HCT116 (cell line): ENCODE measurements around the gene FBXO46. TPM values are rescaled to one million over a fixed set of nuclear protein-coding genes. Genes with fewer than 3 reads are reported as not detected.
A peak's percentile ranks its signal among the peaks of the same experiment; 100 is the strongest.

ENCODE experiments used
- ATAC-seq: fragments of 200-7000 bp; cut with Tn5 transposase; 2 replicates; pipeline ENCODE4 v1.9.1; 2020; ENCODE audit warnings: mild to moderate bottlenecking, moderate library complexity
- BruUV-seq: library from RNA; stranded (reverse); fragments of 400-500 nt; replicated peaks from 2 replicates; lab custom pipeline; 2021; lab: Mats Ljungman, UMichigan
- CTCF ChIA-PET: fragments of 300-600 bp; sonication (Branson Sonifier 250); formaldehyde crosslinking; loops from one replicate; lab custom pipeline; 2021; ENCODE audit warnings: antibody characterized with exemption; lab: Charles Lee
- POLR2A ChIA-PET: fragments of 300-600, 350-600 bp; sonication (Branson Sonifier 250); formaldehyde crosslinking; loops from one replicate; lab custom pipeline; 2021; ENCODE audit warnings: antibody characterized with exemption; lab: Charles Lee
- RAD21 ChIA-PET, 2 experiments: fragments of 300-600 bp; sonication (Branson Sonifier 250); formaldehyde crosslinking; loops; one replicate each; lab custom pipeline; 2023; ENCODE audit warnings: low total read pairs in 2 of 2; ENCODE audit not compliant: uncharacterized antibody in 2 of 2, unreplicated experiment in 2 of 2, low non-redundant PET in 1 of 2; lab: Charles Lee
- DNase-seq: peaks from one replicate; pipeline ENCODE4 v3.0.0-alpha.2; 2010; ENCODE audit warnings: low read depth, low spot score
- H2AFZ ChIP-seq: fragments of 200-600 bp; shearing (Covaris generic), sonication (generic); 2 replicates; pipeline ENCODE4 v1.6.1; 2017; ENCODE audit warnings: low read depth, mixed run types, mixed read lengths, antibody characterized with exemption, low read length; ENCODE audit not compliant: poor library complexity, severe bottlenecking
- H3K27ac ChIP-seq: 2 replicates; pipeline ENCODE4 v1.5.1; 2012; ENCODE audit warnings: low read depth, low read length
- H3K27me3 ChIP-seq: fragments of 200-600 bp; sonication (generic); 2 replicates; pipeline ENCODE4 v1.6.1; 2016; ENCODE audit warnings: mixed run types, low read length, mixed read lengths; ENCODE audit not compliant: insufficient read depth
- H3K36me3 ChIP-seq, 2 experiments: fragments of 200-500 bp in 1 of 2; fragments of 200-600 bp in 1 of 2; sonication (Bioruptor generic) in 1 of 2; sonication (generic) in 1 of 2; 2 replicates each; pipeline versions ENCODE4 v1.5.1 to v1.6.1; 2014 to 2016; ENCODE audit warnings: low read length in 2 of 2, inconsistent platforms in 1 of 2, mixed read lengths in 1 of 2, mixed run types in 1 of 2; ENCODE audit not compliant: insufficient read depth in 2 of 2, control insufficient read depth in 1 of 2
- H3K4me1 ChIP-seq, 2 experiments: fragments of 200-600 bp in 1 of 2; sonication (generic) in 1 of 2; 2 replicates each; pipeline versions ENCODE4 v1.5.1 to v1.6.1; 2012 to 2017; ENCODE audit warnings: low read length in 2 of 2, inconsistent platforms in 1 of 2, mild to moderate bottlenecking in 1 of 2, mixed read lengths in 1 of 2, mixed run types in 1 of 2, moderate library complexity in 1 of 2; ENCODE audit not compliant: insufficient read depth in 2 of 2, control insufficient read depth in 1 of 2
- H3K4me2 ChIP-seq: fragments of 200-600 bp; sonication (generic); 2 replicates; pipeline ENCODE4 v1.6.1; 2017; ENCODE audit warnings: mixed run types, low read length, mixed read lengths
- H3K4me3 ChIP-seq, 2 experiments: fragments of 200-600 bp in 1 of 2; sonication (generic) in 1 of 2; replicated peaks in 1 of 2; 2 replicates each; pipeline ENCODE4 v1.5.1; 2011 to 2016; ENCODE audit warnings: low read length in 2 of 2, control low read depth in 1 of 2, low read depth in 1 of 2, mild to moderate bottlenecking in 1 of 2, mixed read lengths in 1 of 2, mixed run types in 1 of 2
- H3K79me2 ChIP-seq: fragments of 200-600 bp; sonication (generic); 2 replicates; pipeline ENCODE4 v1.6.1; 2017; ENCODE audit warnings: mild to moderate bottlenecking, mixed run types, low read length, moderate library complexity, mixed read lengths; ENCODE audit not compliant: insufficient read depth
- H3K9ac ChIP-seq: fragments of 200-600 bp; sonication (generic); 2 replicates; pipeline ENCODE4 v1.6.1; 2016; ENCODE audit warnings: low read length, mixed read lengths
- H3K9me2 ChIP-seq: fragments of 200-600 bp; sonication (generic), shearing (Covaris generic); 2 replicates; pipeline ENCODE4 v1.6.1; 2017; ENCODE audit warnings: mixed run types, mild to moderate bottlenecking, moderate library complexity; ENCODE audit not compliant: insufficient read depth
- H3K9me3 ChIP-seq, 2 experiments: fragments of 200-500 bp in 1 of 2; fragments of 200-600 bp in 1 of 2; sonication (Bioruptor generic) in 1 of 2; sonication (generic) in 1 of 2; 2 replicates each; pipeline ENCODE4 v1.6.1; 2014 to 2017; ENCODE audit warnings: low read length in 2 of 2, mixed read lengths in 2 of 2, inconsistent platforms in 1 of 2, low read depth in 1 of 2, mild to moderate bottlenecking in 1 of 2, mixed run types in 1 of 2, moderate library complexity in 1 of 2; ENCODE audit not compliant: control insufficient read depth in 1 of 2, insufficient read depth in 1 of 2
- H4K20me1 ChIP-seq: fragments of 200-600 bp; sonication (generic), shearing (Covaris generic); 2 replicates; pipeline ENCODE4 v1.6.1; 2017; ENCODE audit warnings: mixed run types, mild to moderate bottlenecking, moderate library complexity; ENCODE audit not compliant: insufficient read depth
- CEBPB ChIP-seq: IDR thresholded peaks from 2 replicates; pipeline ENCODE4 v1.6.1; 2012; ENCODE audit warnings: low read depth
- EGR1 ChIP-seq: IDR thresholded peaks from 2 replicates; pipeline ENCODE4 v1.6.1; 2012; ENCODE audit warnings: low read depth
- ELF1 ChIP-seq: IDR thresholded peaks from 2 replicates; pipeline ENCODE4 v1.6.1; 2012; ENCODE audit warnings: low read depth, borderline replicate concordance
- EZH2phosphoT487 ChIP-seq: fragments of 200-600 bp; IDR thresholded peaks from 2 replicates; pipeline ENCODE4 v1.6.1; 2018; ENCODE audit warnings: antibody characterized with exemption, borderline replicate concordance
- JUND ChIP-seq: IDR thresholded peaks from 2 replicates; pipeline ENCODE4 v1.6.1; 2012
- MAX ChIP-seq: IDR thresholded peaks from 2 replicates; pipeline ENCODE4 v1.6.1; 2012
- POLR2A ChIP-seq: IDR thresholded peaks from 2 replicates; pipeline ENCODE4 v1.7.0; 2011; ENCODE audit warnings: borderline replicate concordance; ENCODE audit not compliant: insufficient read depth, insufficient read length; ENCODE audit errors: extremely low read depth
- SIN3A ChIP-seq: IDR thresholded peaks from 2 replicates; pipeline ENCODE4 v1.6.1; 2012; ENCODE audit warnings: low read depth
- SP1 ChIP-seq: IDR thresholded peaks from 2 replicates; pipeline ENCODE4 v1.6.1; 2012; ENCODE audit warnings: low read depth
- TCF7L2 ChIP-seq: IDR thresholded peaks from 2 replicates; pipeline ENCODE4 v1.7.0; 2011; ENCODE audit warnings: borderline replicate concordance, inconsistent platforms; ENCODE audit not compliant: insufficient read depth, insufficient read length; ENCODE audit errors: extremely low read depth
- YY1 ChIP-seq: IDR thresholded peaks from 2 replicates; pipeline ENCODE4 v1.6.1; 2011; ENCODE audit warnings: low read length, low read depth, moderate library complexity, mild to moderate bottlenecking; ENCODE audit not compliant: insufficient replicate concordance; ENCODE audit errors: extremely low read depth
- ZFX ChIP-seq: fragments of 450-650 bp; IDR thresholded peaks from 2 replicates; pipeline ENCODE4 v1.6.1; 2017
- ZNF274 ChIP-seq: fragments of 200-500 bp; sonication (Bioruptor generic); IDR thresholded peaks from 2 replicates; pipeline ENCODE4 v1.6.1; 2014; ENCODE audit warnings: mild to moderate bottlenecking, low read depth, low read length, inconsistent platforms
- intact Hi-C: fragments of 100-400 bp; cut with micrococcal nuclease; formaldehyde crosslinking; loops from 2 replicates; pipeline ENCODE4 v1.10.0; 2022
- total RNA-seq: library from RNA; stranded (reverse); gene quantifications from one replicate; pipeline ENCODE4 v1.2.1, GENCODE V29; 2021; ENCODE audit not compliant: unreplicated experiment
- TF ChIP-seq, protein P1 (sequence below): IDR thresholded peaks from 2 replicates; pipeline ENCODE4 v1.6.1; 2012; ENCODE audit warnings: low read depth

The FBXO46 gene
- total RNA-seq, 1 experiment from 2014 or later = 31.7 TPM

DNA sequence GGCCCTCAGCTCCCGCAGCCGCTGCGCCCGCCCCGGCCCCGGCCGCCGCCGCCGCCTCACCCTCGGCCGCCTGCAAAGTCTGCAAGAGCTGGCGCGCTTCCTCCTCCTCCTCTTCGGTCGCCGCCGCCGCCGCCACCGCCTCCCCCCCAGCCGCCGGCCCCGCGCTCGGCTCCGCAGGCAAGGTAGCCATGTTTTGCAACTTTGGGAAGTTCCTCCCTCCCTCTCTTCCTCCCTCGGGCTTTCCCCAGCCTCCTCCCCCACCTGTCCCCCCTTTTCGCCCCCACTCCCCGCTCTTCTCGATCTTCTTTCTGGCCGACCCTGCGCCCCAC lies 37.9 kb upstream of the FBXO46 start:
- intact Hi-C loops = loop anchor here (2.0 kb wide), 1 partner anchor 52 kb away; no protein-coding TSS in a partner anchor
- peak overlapping the region; percentile 68 for H2AFZ ChIP-seq

More for the DNA sequence above, 37.9 kb upstream of the FBXO46 start:
- H3K9ac ChIP-seq = peak overlapping the region; percentile 84
- H3K36me3 ChIP-seq = no peaks in the 10 kb centered on the region
- H3K9me2 ChIP-seq = no peaks in the 10 kb centered on the region
- DNase-seq (no peak), ATAC-seq (no peak)
- no TSS peak for BruUV-seq
- RAD21 ChIA-PET = interaction anchor here in 1 of 2 experiments (0.6 kb wide), 1 partner anchor 60 kb away, joined by 5 read pairs; no protein-coding TSS in a partner anchor
- H3K27ac ChIP-seq = peak overlapping the region; percentile 98
- H3K9me3 ChIP-seq = no peaks in the 10 kb centered on the region
- CTCF ChIA-PET = interaction anchor here (0.7 to 4.2 kb wide), 10 partner anchors 10 to 329 kb away, joined by 3 to 71 read pairs (median 22); partner anchors contain the start of genes DMPK, DMWD, QPCTL and SNRPD2
- POLR2A ChIA-PET = interaction anchor here (0.9 to 3.6 kb wide), 6 partner anchors 9 to 95 kb away, joined by 3 to 50 read pairs (median 6); partner anchors contain the start of genes DMPK, FOXA3 and QPCTL
- peaks cover 14 to 48% of the 10 kb centered on the region in 2 experiments for H3K4me1 ChIP-seq
- H3K27me3 ChIP-seq = no peaks in the 10 kb centered on the region
- TF ChIP-seq CEBPB = no peak
- no peak for TF ChIP-seq ELF1
- peak; percentile 53 for TF ChIP-seq YY1
- TF ChIP-seq, protein P1, sequence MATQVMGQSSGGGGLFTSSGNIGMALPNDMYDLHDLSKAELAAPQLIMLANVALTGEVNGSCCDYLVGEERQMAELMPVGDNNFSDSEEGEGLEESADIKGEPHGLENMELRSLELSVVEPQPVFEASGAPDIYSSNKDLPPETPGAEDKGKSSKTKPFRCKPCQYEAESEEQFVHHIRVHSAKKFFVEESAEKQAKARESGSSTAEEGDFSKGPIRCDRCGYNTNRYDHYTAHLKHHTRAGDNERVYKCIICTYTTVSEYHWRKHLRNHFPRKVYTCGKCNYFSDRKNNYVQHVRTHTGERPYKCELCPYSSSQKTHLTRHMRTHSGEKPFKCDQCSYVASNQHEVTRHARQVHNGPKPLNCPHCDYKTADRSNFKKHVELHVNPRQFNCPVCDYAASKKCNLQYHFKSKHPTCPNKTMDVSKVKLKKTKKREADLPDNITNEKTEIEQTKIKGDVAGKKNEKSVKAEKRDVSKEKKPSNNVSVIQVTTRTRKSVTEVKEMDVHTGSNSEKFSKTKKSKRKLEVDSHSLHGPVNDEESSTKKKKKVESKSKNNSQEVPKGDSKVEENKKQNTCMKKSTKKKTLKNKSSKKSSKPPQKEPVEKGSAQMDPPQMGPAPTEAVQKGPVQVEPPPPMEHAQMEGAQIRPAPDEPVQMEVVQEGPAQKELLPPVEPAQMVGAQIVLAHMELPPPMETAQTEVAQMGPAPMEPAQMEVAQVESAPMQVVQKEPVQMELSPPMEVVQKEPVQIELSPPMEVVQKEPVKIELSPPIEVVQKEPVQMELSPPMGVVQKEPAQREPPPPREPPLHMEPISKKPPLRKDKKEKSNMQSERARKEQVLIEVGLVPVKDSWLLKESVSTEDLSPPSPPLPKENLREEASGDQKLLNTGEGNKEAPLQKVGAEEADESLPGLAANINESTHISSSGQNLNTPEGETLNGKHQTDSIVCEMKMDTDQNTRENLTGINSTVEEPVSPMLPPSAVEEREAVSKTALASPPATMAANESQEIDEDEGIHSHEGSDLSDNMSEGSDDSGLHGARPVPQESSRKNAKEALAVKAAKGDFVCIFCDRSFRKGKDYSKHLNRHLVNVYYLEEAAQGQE = no peak
- no peak for TF ChIP-seq SIN3A
- TF ChIP-seq POLR2A = no peak
- no peak for TF ChIP-seq EGR1
- TF ChIP-seq ZNF274 = no peak
- no peak for TF ChIP-seq TCF7L2
- no peak for TF ChIP-seq SP1
- TF ChIP-seq MAX = no peak
- no peak for TF ChIP-seq JUND
- no peak for TF ChIP-seq EZH2phosphoT487
- peak; percentile 41; the same call in 1 of the 2 replicates for TF ChIP-seq ZFX
- no peaks in the 10 kb centered on the region for H4K20me1 ChIP-seq
- H3K79me2 ChIP-seq = no peaks in the 10 kb centered on the region
- peak overlapping the region; percentile 80 to 84 for H3K4me3 ChIP-seq
- H3K4me2 ChIP-seq = peak overlapping the region; percentile 92
